AG10803 (cell line): ENCODE measurements around the gene UBE2K.
A peak's percentile ranks its signal among the peaks of the same experiment; 100 is the strongest.
"Not testable (repeated sequence)": the region's sequence is repeated elsewhere in the genome, so short reads cannot be mapped to it uniquely, and the experiment has no call there.

Experiments used
- DNase-seq: peaks from one replicate; pipeline ENCODE4 v3.0.0; 2010; ENCODE audit warnings: low read depth
- H3K4me3 ChIP-seq: 2 replicates; pipeline ENCODE4 v1.5.1; 2011; ENCODE audit warnings: mild to moderate bottlenecking, low read length, control low read depth
- CTCF ChIP-seq: conservative IDR thresholded peaks from 2 replicates; pipeline ENCODE4 v1.5.1; 2011; ENCODE audit warnings: mild to moderate bottlenecking, low read length, control low read depth, inconsistent platforms

UBE2K gene

DNA sequence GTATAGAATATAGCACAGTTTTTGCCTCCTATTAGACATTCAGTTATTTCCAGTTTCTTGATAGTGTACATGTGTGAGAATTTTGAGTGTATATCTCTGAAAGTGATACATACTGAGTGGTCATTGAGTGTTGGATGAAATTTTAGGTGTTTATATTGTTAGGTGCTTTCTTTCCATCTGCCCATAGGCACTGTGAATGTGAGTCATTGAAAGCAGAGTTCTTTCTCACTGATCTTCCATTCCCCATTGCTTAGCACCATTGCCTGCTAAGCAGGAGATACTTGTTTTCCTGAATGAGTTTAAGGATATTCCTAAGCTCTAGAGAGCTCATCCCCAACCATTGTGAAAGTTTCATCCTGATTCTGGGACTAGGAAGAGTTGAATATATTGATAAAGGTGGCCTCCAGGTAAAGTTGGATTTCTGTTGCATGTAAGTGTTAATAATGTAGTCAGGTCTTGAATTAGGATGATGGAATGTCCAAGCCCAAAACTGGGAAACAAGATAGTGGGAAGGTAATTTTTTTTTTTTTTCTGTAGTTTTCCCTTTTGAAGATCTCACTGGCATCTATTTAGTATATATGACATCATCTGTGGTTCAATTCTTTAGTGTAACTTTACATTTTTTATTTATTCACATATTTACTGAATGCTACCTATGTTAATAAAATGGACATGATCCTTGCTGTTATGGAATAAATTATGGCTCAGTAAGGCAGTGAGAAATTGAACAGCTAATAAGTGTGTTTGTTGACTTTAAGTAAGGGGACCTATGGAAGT is 22.1 kb downstream of the UBE2K start:
- no peak for DNase-seq
- no peak for TF ChIP-seq CTCF
- H3K4me3 ChIP-seq = no peak overlapping the region

DNA sequence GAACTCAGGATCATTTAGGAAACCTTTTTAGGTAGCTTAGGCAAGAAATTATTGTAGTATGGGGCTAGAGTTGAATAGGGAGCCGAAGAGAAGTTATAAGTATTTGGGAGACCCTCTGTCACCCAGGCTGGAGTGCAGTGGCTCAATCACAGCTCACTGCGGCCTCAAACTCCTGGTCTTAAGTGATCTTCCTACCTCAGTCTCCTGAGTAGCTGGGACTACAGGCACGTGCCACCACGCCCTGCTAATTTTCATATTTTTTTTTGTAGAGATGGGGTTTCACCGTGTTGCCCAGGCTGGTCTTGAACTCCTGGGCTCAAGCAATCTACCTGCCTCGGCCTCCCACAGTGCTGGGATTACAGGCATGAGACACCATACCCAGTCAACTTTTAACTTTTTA is 23.3 kb downstream of the UBE2K start:
- not testable (repeated sequence) for H3K4me3 ChIP-seq, DNase-seq

- DNase-seq = no peak
- H3K4me3 ChIP-seq = no peak overlapping the region
- no peak for TF ChIP-seq CTCF
Observed at GRCh38 chr4:39721788-39722187, 23.9 kb downstream of the UBE2K start.

GRCh38 chr4:39729557-39729956 is 31.6 kb downstream of the UBE2K start:
- peak; percentile 53 for DNase-seq
- no peak for TF ChIP-seq CTCF
- H3K4me3 ChIP-seq = no peak overlapping the region

DNA sequence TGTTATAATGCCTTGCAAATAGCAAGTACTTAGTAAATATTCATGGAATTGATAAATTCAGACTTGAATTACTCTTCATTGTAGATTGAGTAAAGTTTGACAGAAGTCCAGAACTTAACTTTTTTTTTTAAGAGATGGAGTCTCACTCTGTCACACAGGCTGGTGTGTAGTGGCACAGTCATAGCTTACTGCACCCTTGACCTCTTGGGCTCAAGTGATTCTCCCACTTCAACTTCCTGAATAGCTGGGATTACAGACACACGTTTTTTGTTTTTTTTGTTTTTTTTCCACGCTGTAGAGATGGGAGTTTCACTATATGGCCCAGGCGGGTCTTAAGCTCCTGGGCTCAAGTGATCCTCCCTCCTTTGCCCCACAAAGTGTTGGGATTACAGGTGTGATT is 32.1 kb downstream of the UBE2K start:
- H3K4me3 ChIP-seq = no peak overlapping the region
- TF ChIP-seq CTCF = no peak
- DNase-seq = peak; percentile 11

DNA sequence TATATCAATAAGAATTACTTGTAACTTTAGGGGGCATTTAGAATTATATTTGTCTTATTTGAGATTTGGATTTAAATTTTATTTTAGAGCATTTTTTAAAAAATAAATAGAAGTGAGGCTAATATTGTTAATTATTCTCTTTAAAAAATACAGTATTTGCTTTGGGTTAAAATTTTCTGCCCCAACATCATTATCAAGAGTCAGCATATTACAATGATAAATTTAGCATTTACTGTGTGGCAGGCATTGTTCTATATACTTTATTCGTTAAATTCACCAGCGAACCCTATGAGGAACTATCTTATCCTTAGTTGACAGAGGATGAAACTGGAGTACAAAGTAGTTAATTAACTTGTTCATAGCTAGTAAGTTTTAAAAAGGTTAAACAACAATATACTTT is 34.0 kb downstream of the UBE2K start:
- H3K4me3 ChIP-seq = no peak overlapping the region
- TF ChIP-seq CTCF = no peak
- DNase-seq = no peak

- no peak overlapping the region for H3K4me3 ChIP-seq
- DNase-seq = peak; percentile 79
- TF ChIP-seq CTCF = no peak
Observed at GRCh38 chr4:39732728-39733127, 34.8 kb downstream of the UBE2K start.

DNA sequence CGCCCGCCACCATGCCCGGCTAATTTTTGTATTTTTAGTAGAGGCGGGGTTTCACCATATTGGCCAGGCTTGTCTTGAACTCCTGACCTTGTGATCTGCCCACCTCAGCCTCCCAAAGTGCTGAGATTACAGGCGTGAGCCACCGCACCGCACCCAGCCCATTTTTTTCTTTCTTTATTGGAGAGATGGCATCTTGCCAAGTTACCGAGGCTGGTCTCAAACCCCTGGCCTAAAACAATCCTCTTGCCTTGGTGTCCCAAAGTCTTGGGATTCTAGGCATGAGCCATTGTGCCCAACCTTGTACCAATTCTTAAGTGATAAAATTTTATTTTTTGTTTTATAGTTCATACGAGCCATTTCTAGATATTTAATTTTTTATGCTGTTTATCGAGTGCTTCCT is 41.7 kb downstream of the UBE2K start:
- not testable (repeated sequence) for DNase-seq, H3K4me3 ChIP-seq
